Neuron (in vitro differentiated cells): ENCODE results near the gene ANKRD33B.
"Not testable (repeated sequence)": the region's sequence is repeated elsewhere in the genome, so short reads cannot be mapped to it uniquely, and the experiment has no call there.

ENCODE experiments used
- H2AFZ ChIP-seq: one replicate; pipeline ENCODE4 v1.6.1; 2013; ENCODE audit warnings: low read depth, mild to moderate bottlenecking, inconsistent platforms, low read length, moderate library complexity
- H3K27me3 ChIP-seq: one replicate; pipeline ENCODE4 v1.6.1; 2013; ENCODE audit warnings: low read length; ENCODE audit not compliant: insufficient read depth
- H3K36me3 ChIP-seq: one replicate; pipeline ENCODE4 v1.6.1; 2013; ENCODE audit warnings: low read length; ENCODE audit not compliant: insufficient read depth
- H3K4me1 ChIP-seq: one replicate; pipeline ENCODE4 v1.6.1; 2013; ENCODE audit warnings: low read length; ENCODE audit not compliant: insufficient read depth
- H3K4me3 ChIP-seq: 2 replicates; pipeline ENCODE4 v1.5.1; 2013; ENCODE audit warnings: mild to moderate bottlenecking, low read length, moderate library complexity
- H3K9me3 ChIP-seq: one replicate; pipeline ENCODE4 v1.6.1; 2013; ENCODE audit warnings: low read length

ANKRD33B gene

DNA sequence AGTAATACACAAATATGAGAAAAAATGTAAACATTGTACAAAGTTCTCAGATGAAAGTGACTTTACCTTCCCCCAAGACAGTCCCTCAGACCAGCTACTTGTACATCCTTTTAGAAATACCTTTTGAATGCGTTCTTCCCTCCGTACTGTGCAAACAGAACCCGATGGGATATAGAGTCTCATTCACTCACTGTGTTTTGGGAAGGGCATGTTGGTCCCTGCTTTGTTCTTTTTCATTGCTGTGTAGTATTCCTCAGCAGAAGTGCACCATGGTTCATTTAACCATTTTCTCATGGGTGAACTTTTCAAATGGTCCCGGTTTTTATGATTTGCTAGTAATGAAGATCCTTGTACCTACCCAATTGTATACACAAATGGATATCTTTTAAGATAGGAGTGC is 94.4 kb downstream of the ANKRD33B start:
- no peaks in the 10 kb centered on the region for H3K27me3 ChIP-seq
- no peak overlapping the region for H2AFZ ChIP-seq
- no peaks in the 10 kb centered on the region for H3K9me3 ChIP-seq
- no peaks in the 10 kb centered on the region for H3K36me3 ChIP-seq
- peaks cover 28% of the 10 kb centered on the region for H3K4me1 ChIP-seq
- no peak overlapping the region for H3K4me3 ChIP-seq

DNA sequence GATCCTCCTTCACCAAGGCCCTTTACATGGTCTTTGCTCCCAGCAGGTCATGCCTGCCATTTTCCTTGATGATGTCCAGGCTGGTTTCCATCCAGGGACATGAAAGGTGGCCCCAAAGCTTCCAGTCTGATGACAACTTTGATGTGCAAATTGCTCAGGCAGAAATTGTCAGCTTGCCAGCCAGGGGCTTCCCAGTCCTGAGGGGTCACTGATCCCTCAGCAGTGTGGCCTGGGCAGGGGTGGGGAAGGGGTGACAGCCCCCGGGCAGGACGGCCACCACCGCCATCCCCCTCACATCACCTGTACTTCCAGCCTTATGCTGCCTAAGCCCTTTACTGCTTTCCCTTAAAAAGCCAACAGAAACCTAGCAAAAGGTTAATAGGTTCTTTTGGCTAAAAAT is 96.3 kb downstream of the ANKRD33B start:
- Histone ChIP-seq H3K9me3 (no peaks in the 10 kb centered on the region), H3K4me3 (no peak overlapping the region), H3K36me3 (no peaks in the 10 kb centered on the region), H3K4me1 (peaks cover 32% of the 10 kb centered on the region), H3K27me3 (no peaks in the 10 kb centered on the region), H2AFZ (no peak overlapping the region)

DNA sequence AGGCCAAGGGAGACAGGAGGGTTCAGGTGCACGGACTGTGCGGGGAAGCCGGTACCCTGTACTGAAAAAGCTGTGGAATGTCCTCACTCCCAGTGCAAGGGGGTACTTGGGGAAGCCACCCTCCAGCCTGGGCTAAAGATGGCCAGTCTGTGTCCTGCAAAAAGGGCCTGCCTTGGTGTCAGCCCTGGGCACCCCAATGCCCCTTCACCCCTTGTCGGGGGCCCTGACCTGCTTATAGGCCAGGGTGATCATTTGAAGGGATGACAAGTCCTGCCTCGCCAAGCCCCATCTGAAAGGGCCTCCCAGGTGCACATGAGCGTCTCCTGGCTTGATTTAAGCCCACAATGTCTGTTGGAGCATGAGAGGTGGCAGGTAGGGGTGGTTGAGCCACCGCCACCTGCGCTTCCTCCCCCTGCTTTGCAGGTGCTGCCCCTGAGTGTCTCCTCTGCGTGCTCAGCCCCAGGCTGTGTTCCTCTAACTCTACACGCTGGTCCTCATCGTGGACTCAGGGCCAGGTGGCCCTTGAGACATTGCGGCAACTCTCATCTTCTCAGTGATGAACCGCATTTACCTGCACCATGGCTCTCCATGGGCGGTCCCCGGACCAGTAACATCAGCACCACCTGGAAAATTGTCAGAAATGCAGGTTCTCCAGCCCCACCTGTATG is 97.0 kb downstream of the ANKRD33B start:
- Histone ChIP-seq H3K27me3 (no peaks in the 10 kb centered on the region), H3K36me3 (no peaks in the 10 kb centered on the region), H3K4me3 (no peak overlapping the region), H3K9me3 (no peaks in the 10 kb centered on the region), H2AFZ (no peak overlapping the region), H3K4me1 (peaks cover 26% of the 10 kb centered on the region)

DNA sequence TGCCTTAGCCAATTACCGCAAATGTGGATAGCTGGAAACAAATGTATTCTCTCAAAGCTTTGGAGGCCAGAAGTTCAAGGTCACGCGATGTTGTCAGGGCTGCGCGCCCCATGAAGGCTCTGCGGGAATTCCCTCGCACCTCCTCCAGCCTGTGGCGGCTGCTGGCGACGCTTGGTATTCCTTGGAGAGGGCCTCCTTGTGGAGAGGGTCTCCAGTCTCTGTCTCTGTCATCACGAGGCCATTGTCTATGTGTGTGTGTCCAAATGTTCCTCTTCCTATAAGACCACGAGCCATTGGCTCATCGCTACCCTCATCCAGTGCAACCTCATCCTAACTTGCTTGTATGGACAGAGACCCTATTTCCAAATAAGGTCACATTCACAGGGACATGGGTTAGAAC is 97.5 kb downstream of the ANKRD33B start:
- peaks cover 24% of the 10 kb centered on the region for H3K4me1 ChIP-seq
- no peaks in the 10 kb centered on the region for H3K36me3 ChIP-seq
- H3K27me3 ChIP-seq, result no peaks in the 10 kb centered on the region
- H2AFZ ChIP-seq, result no peak overlapping the region
- H3K4me3 ChIP-seq, result no peak overlapping the region
- H3K9me3 ChIP-seq, result no peaks in the 10 kb centered on the region

DNA sequence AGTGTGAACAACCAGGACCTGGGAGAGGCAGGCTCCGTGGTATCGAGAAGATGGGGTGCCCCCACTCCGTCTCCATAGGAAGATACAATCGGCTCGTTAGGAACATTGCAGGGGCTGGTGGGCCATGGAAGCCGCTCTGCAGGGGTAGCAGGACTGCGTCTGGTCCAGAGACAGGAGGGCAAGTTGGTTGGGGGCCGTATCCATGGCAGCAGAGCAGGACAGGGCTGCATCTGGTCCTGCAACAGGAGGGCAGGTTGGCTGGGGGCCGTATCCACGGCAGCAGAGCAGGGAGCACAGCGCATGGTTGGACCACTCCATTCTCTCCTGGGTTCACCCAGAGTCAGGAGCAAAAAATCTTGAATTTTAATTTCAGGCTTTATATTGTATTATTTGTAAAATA is 98.2 kb downstream of the ANKRD33B start:
- Histone ChIP-seq H3K9me3 (no peaks in the 10 kb centered on the region), H2AFZ (no peak overlapping the region), H3K27me3 (no peaks in the 10 kb centered on the region), H3K4me3 (no peak overlapping the region), H3K4me1 (peaks cover 30% of the 10 kb centered on the region), H3K36me3 (no peaks in the 10 kb centered on the region)

DNA sequence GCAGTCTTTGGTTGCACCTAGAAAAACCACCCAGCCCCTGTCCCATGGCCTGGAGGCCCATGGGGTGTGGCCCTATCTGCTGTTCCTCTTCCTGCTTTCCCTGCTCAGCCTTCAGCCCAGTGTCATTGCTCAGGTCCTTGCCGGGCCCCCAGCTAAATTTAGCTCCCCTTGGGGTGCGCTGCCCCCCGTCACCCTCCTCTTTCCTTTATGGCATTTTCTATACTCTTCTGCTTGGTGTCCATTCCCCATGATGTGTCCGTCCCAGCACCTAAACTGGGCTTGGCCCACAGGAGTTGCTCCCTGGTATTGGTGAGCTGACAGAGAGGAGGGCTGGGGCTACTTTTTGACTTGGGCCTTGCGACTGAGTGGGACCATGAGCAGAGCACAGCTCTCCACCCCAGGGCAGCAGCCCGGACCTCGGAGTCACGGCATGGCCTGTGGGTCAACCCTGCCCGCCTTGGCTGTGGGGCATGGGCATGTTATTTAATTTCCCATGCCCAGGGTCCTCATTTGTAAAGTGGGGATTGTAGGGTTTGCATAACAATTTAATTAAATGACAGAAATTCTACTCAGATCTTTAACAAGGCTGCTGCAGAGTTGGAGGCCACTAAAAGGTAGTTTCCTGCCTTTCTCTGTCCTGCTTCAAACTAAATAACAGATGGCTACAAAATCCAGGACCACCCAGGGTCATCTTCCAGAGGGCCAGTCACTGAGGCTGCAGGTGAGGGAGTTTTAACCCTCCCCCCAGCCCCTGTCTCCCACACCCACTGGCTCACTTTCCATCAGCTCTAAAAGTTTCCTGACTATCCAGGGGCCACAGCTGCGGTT is 99.0 kb downstream of the ANKRD33B start:
- Histone ChIP-seq H3K27me3 (no peaks in the 10 kb centered on the region), H3K4me1 (peaks cover 32% of the 10 kb centered on the region), H3K4me3 (no peak overlapping the region), H3K36me3 (no peaks in the 10 kb centered on the region), H3K9me3 (no peaks in the 10 kb centered on the region), H2AFZ (no peak overlapping the region)

DNA sequence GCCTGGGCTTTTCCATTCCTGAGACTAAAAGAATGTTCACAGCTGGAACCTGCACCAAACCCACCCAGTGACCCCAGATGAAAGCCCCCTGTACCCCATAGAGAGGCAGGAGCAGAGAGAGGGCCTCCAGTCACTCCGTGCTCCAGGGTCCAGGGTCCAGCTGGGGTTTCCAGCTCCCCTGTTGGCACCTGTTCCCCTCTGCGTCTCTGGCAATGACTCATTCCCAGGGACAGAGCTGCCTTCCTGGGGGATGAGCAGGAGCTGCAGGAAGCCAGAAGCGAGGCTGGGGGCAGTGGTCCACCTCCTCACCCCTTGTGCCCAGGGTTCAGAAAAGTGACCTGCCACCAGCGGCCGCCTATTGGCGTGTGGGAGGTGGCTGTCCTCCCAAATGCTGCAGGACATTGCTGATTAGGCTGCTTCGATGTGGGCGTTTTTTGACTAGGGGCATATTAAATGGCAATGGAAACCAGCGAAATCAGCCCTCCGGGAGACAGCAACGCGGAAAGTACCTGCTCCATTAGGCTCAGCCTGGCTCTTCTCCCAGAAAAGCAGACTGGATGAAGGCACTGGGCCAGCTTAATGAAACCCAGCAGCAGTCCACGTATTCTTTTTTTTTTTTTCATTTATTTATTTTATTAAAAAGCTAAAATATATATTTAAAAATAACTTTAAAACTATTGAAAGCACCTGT is 99.8 kb downstream of the ANKRD33B start:
- H3K36me3 ChIP-seq, result no peaks in the 10 kb centered on the region
- no peaks in the 10 kb centered on the region for H3K9me3 ChIP-seq
- peaks cover 32% of the 10 kb centered on the region for H3K4me1 ChIP-seq
- no peak overlapping the region for H2AFZ ChIP-seq
- H3K4me3 ChIP-seq, result no peak overlapping the region
- H3K27me3 ChIP-seq, result no peaks in the 10 kb centered on the region

DNA sequence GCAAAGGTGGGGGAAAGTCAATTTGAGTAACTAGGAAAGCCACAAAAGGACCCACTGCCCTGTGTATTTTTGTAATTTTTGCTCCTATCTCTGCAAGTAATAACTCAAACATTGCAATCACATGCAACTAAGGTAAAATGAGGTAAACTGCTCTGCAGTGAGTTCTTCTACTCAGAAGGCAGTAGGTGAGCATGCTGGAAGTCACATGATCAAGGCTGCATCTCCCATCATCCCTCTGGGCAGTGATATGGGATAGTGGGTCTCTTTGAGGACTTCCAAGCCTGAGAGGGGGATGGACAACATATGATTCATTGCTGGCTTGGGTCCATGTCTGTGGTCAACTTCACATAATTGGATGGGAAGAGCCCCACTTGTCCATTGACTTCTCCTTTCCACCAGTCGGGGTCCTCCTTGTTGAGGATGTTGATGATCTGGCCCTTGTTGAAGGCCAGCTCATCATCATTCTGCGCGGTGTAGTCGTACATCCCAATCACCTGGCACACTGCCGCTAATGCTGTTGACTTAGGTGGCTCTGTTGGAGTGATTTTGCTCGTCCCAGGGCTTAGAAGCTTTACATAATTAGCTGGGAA is 100.4 kb downstream of the ANKRD33B start:
- not testable (repeated sequence) for H3K9me3 ChIP-seq, H2AFZ ChIP-seq, H3K4me3 ChIP-seq, H3K27me3 ChIP-seq, H3K36me3 ChIP-seq
- H3K4me1 ChIP-seq, result peaks cover 32% of the 10 kb centered on the region

DNA sequence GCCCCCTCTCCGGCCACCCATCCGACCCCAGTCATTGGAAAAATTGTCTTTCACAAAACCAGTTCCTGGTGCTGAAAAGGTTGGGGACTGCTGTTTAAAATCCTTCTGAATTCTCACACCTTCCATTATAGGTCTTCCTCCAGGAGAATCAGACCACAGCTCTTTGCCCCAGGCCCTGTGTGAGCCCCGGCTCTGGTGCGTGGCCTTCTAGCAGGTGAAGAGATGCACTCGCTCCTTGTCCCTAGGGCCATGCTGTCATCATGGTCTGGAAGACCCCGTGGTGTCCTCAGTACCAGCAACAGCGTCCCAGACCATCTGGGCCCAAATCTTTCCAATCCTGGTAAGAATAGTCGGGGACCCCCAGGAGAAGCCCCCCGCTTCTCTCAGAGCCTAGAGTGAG is 101.9 kb downstream of the ANKRD33B start:
- Histone ChIP-seq H3K27me3 (no peaks in the 10 kb centered on the region), H2AFZ (no peak overlapping the region), H3K4me3 (no peak overlapping the region), H3K36me3 (no peaks in the 10 kb centered on the region), H3K9me3 (no peaks in the 10 kb centered on the region), H3K4me1 (peaks cover 32% of the 10 kb centered on the region)

DNA sequence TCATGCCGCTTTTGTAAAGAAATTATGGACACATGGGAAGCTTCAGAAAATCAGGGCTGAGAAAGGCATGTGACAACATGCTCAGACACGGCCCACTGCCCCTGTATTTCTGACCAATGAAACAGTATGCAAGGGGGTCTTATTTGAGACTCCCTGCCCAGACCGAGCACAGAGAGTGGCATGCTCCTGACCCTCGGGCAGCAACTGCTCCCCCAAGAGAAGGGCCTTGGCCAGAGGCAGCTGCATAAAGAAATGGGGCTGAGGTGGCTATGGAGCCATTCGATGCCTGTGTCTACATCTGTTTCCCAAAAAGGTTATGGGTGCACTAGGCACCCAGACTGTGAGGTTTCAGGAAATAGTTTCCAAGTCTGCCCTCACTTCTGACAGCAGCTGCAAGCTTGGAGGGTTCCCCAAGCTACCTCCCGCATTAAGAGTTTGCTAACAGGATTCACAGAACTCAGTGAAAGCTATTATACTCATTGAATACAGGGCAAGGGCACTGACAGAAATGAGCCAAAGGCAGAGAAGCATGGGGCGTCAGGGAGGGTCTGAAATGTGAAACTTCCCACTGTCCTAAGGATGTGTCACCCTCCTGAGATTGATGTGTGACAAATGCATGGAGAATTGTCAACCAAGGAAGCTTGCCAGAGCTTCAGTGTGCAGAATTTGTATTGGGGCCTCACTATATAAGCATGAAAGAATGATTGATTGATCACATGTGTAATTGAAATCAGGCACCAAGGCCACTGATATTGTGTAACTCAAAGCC is 102.8 kb downstream of the ANKRD33B start:
- Histone ChIP-seq H2AFZ (no peak overlapping the region), H3K4me3 (no peak overlapping the region)

DNA sequence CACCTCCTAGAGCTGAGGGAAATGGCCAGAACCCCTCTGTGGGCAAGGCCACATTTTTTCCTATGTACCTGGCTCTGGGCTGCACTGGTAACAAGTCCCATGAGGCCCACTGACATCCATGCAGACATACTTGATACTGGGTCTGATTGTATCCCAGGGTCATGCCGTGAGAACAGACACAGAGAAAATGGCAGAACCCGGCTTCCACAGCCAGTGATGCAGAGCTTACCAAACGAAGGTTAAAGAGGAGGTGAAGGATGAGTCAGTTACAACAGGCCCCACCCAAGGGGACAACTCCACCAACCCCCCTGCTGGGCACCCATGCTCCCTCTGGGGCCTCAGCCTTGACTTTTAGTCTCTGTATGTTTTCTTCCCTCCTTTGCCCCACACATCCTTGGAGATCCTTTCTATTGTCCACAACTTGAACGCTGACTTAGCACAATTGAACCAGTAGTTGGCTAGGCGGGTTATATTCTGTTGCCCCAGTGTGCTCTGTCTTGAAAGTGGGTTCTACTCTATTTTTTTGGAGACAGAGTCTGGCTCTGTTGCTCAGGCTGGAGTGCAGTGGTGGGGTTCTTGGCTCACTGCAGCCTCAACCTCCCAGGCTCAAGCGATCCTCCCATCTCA is 103.7 kb downstream of the ANKRD33B start:
- Histone ChIP-seq H2AFZ (no peak overlapping the region), H3K4me3 (no peak overlapping the region), H3K9me3 (no peaks in the 10 kb centered on the region), H3K4me1 (peaks cover 24% of the 10 kb centered on the region), H3K27me3 (no peaks in the 10 kb centered on the region), H3K36me3 (no peaks in the 10 kb centered on the region)

More for the DNA sequence above, 102.8 kb downstream of the ANKRD33B start:
- Histone ChIP-seq H3K27me3 (no peaks in the 10 kb centered on the region), H3K9me3 (no peaks in the 10 kb centered on the region), H3K4me1 (peaks cover 32% of the 10 kb centered on the region), H3K36me3 (no peaks in the 10 kb centered on the region)

DNA sequence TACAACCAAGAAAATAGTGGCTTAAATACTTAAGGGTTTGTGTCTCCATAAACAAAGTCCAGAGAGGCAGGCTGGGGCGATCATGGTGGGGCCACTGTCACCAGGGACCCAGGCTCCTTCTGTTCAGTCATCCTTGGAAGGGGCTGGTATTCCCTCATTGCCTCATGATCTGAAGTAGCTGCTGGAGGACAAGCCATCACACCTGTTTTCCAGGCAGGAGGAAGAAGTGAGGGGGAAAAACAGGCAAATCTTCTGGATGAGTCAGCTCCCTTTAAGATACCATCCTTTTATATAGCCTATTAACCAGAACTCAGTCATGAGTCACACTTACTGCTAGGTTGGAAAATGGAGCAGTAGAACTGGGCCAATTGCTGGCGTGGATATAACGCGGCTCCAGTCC is 104.8 kb downstream of the ANKRD33B start:
- Histone ChIP-seq H3K27me3 (no peaks in the 10 kb centered on the region), H3K9me3 (no peaks in the 10 kb centered on the region), H2AFZ (no peak overlapping the region), H3K4me1 (peaks cover 13% of the 10 kb centered on the region), H3K4me3 (no peak overlapping the region), H3K36me3 (no peaks in the 10 kb centered on the region)
